DND-41 (cell line): ENCODE measurements around the gene METAP2.

ENCODE experiments used
- CTCF ChIP-seq: IDR thresholded peaks from 2 replicates; pipeline ENCODE4 v1.5.1; 2012; ENCODE audit warnings: borderline replicate concordance, low read length, moderate library complexity, mild to moderate bottlenecking; ENCODE audit not compliant: poor library complexity, severe bottlenecking; ENCODE audit errors: extremely low read depth
- EZH2 ChIP-seq: IDR thresholded peaks from 3 replicates; pipeline ENCODE4 v1.6.1; 2012; ENCODE audit warnings: borderline replicate concordance, low read depth, mild to moderate bottlenecking, moderate library complexity, low read length, inconsistent platforms; ENCODE audit not compliant: severe bottlenecking

GRCh38 chr12:95431120-95431519 is 42.8 kb upstream of the METAP2 start:
- no peak for TF ChIP-seq CTCF
- no peak for TF ChIP-seq EZH2
